K562 (cell line): Measurements from ENCODE around the gene GNA14. TPM values are rescaled to one million over a fixed set of nuclear protein-coding genes. Genes with fewer than 3 reads are reported as not detected.

ENCODE experiments used
- ATAC-seq: fragments of 200-7000 bp; cut with Tn5 transposase; 3 replicates; pipeline ENCODE4 v1.9.1; 2020; ENCODE audit warnings: moderate library complexity
- BruUV-seq: library from RNA; stranded (reverse); fragments of 400-500 nt; replicated peaks from 2 replicates; lab custom pipeline; 2021; lab: Mats Ljungman, UMichigan
- CTCF ChIA-PET: fragments of 300-600 bp; formaldehyde crosslinking; extraction: SDS; loops from one replicate; lab custom pipeline; 2021; ENCODE audit warnings: low intra/inter-chr PET ratio; lab: Yijun Ruan, JAX
- POLR2A ChIA-PET: fragments of 300-600, 350-650 bp; sonication (Branson Sonifier 250); formaldehyde crosslinking; extraction: SDS; loops from one replicate; lab custom pipeline; 2021; ENCODE audit warnings: antibody characterized with exemption, inconsistent platforms; lab: Yijun Ruan, JAX
- DNase-seq, 4 experiments: peaks; one replicate each; pipeline versions ENCODE4 v3.0.0 to v3.0.0-alpha.2; 2011 to 2018; ENCODE audit warnings: low spot score in 3 of 4, mixed read lengths in 3 of 4; ENCODE audit errors: extremely low read depth in 1 of 4
- FAIRE-seq: peaks from 2 replicates; lab custom pipeline; 2011; peaks lifted over from hg19 to GRCh38; lab: Jason Lieb, UNC
- H2AFZ ChIP-seq: 2 replicates; pipeline ENCODE4 v1.6.0; 2011; ENCODE audit warnings: low read depth, low read length, control low read depth, inconsistent platforms
- H3K27ac ChIP-seq: fragments of 200-600 bp; 3 replicates; pipeline ENCODE4 v1.8.0; 2011; ENCODE audit warnings: low read depth, mild to moderate bottlenecking, control low read depth, inconsistent platforms, low read length, moderate library complexity, mixed read lengths; ENCODE audit errors: extremely low read depth
- H3K27me3 ChIP-seq, 2 experiments: fragments of 300-600 bp in 1 of 2; 2 replicates in 1 of 2; 3 replicates in 1 of 2; pipeline versions ENCODE4 v1.6.0 to v1.8.0; 2011; ENCODE audit warnings: inconsistent platforms in 2 of 2, low read length in 2 of 2, mild to moderate bottlenecking in 1 of 2, mixed read lengths in 1 of 2, moderate library complexity in 1 of 2; ENCODE audit not compliant: control insufficient read depth in 2 of 2, insufficient read depth in 2 of 2
- H3K36me3 ChIP-seq: fragments of 300-600 bp; 3 replicates; pipeline ENCODE4 v1.8.0; 2011; ENCODE audit warnings: mild to moderate bottlenecking, low read length, inconsistent platforms; ENCODE audit not compliant: control insufficient read depth, insufficient read depth
- H3K4me1 ChIP-seq, 2 experiments: fragments of 200-600 bp in 1 of 2; replicated peaks in 1 of 2; 2 replicates in 1 of 2; 3 replicates in 1 of 2; pipeline versions ENCODE4 v1.5.1 to v1.8.0; 2011; ENCODE audit warnings: inconsistent platforms in 2 of 2, low read length in 2 of 2, mild to moderate bottlenecking in 1 of 2, mixed read lengths in 1 of 2, moderate library complexity in 1 of 2; ENCODE audit not compliant: control insufficient read depth in 2 of 2, insufficient read depth in 2 of 2
- H3K4me2 ChIP-seq: 2 replicates; pipeline ENCODE4 v1.6.1; 2011; ENCODE audit warnings: low read length, control low read depth, inconsistent platforms, mixed read lengths; ENCODE audit not compliant: insufficient read depth
- H3K4me3 ChIP-seq: fragments of 200-600 bp; sonication (generic), shearing (Covaris generic); 2 replicates; pipeline ENCODE4 v1.5.1; 2016; ENCODE audit warnings: control low read depth, inconsistent platforms
- H3K79me2 ChIP-seq: fragments of 200-600 bp; 3 replicates; pipeline ENCODE4 v1.8.0; 2011; ENCODE audit warnings: low read length, inconsistent platforms; ENCODE audit not compliant: control insufficient read depth, insufficient read depth
- H3K9ac ChIP-seq, 2 experiments: 2 replicates each; pipeline versions ENCODE4 v1.6.0 to v1.6.1; 2011; ENCODE audit warnings: low read depth in 2 of 2, low read length in 2 of 2, control low read depth in 1 of 2, inconsistent platforms in 1 of 2, mild to moderate bottlenecking in 1 of 2, mixed read lengths in 1 of 2; ENCODE audit not compliant: insufficient read depth in 1 of 2
- H3K9me1 ChIP-seq: one replicate; pipeline ENCODE4 v1.6.0; 2011; ENCODE audit warnings: inconsistent platforms, mild to moderate bottlenecking, low read length, moderate library complexity; ENCODE audit not compliant: control insufficient read depth, insufficient read depth
- H3K9me3 ChIP-seq: replicated peaks from 2 replicates; pipeline ENCODE4 v1.5.1; 2011; ENCODE audit warnings: low read depth, low read length, inconsistent platforms; ENCODE audit not compliant: control insufficient read depth, insufficient read depth
- H4K20me1 ChIP-seq: replicated peaks from 2 replicates; pipeline ENCODE4 v1.6.1; 2011; ENCODE audit warnings: low read length, inconsistent platforms, mixed read lengths; ENCODE audit not compliant: control insufficient read depth, insufficient read depth
- CBX8 ChIP-seq: fragments of 200-600 bp; sonication (generic); IDR thresholded peaks from 2 replicates; pipeline ENCODE4 v1.6.1; 2012; ENCODE audit warnings: borderline replicate concordance, mixed run types, low read depth, mild to moderate bottlenecking, moderate library complexity, mixed read lengths, low read length, control low read depth, inconsistent platforms; ENCODE audit not compliant: poor library complexity, severe bottlenecking; ENCODE audit errors: extremely low read depth
- CGGBP1 ChIP-seq: fragments of 250-450 bp; sonication (Bioruptor Pico); IDR thresholded peaks from 2 replicates; pipeline ENCODE4 v1.9.0; 2021; ENCODE audit warnings: mild to moderate bottlenecking
- ELF2 ChIP-seq: fragments of 250-450 bp; sonication (Bioruptor Pico); IDR thresholded peaks from 2 replicates; pipeline ENCODE4 v1.5.0; 2021; ENCODE audit warnings: mild to moderate bottlenecking
- GTF2B ChIP-seq: IDR thresholded peaks from 2 replicates; pipeline ENCODE4 v1.6.1; 2011; ENCODE audit not compliant: insufficient read length; ENCODE audit errors: extremely low read depth
- HLTF ChIP-seq: fragments of 450-650 bp; IDR thresholded peaks from 2 replicates; pipeline ENCODE4 v1.6.1; 2016
- MCM7 ChIP-seq, 2 experiments: fragments of 450-650 bp; IDR thresholded peaks; 2 replicates each; pipeline ENCODE4 v1.6.1; 2016 to 2018
- SIRT6 ChIP-seq: IDR thresholded peaks from one replicate; pipeline ENCODE4 v1.6.1; 2012; ENCODE audit warnings: low read depth, mild to moderate bottlenecking, control low read depth, inconsistent platforms, low read length, moderate library complexity
- SNAPC5 ChIP-seq: fragments of 250-450 bp; sonication (Bioruptor Pico); IDR thresholded peaks from 2 replicates; pipeline ENCODE4 v1.8.0; 2021; ENCODE audit warnings: moderate library complexity, mild to moderate bottlenecking, inconsistent platforms
- SRSF1 ChIP-seq: fragments of 200-400 bp; formaldehyde crosslinking; IDR thresholded peaks from 2 replicates; pipeline ENCODE4 v1.6.1; 2017; ENCODE audit warnings: mild to moderate bottlenecking, low read depth, low read length, moderate library complexity
- TCFL5 ChIP-seq: fragments of 250-450 bp; sonication (Bioruptor Pico); conservative IDR thresholded peaks from 2 replicates; pipeline ENCODE4 v1.6.1; 2021; ENCODE audit warnings: mild to moderate bottlenecking, moderate library complexity, matching md5 sums
- ZBTB11 ChIP-seq, 3 experiments: fragments of 200-800 bp in 1 of 3; fragments of 250-450 bp in 1 of 3; fragments of 450-650 bp in 1 of 3; sonication (Bioruptor Pico) in 1 of 3; sonication (Bioruptor generic) in 1 of 3; formaldehyde crosslinking in 1 of 3; IDR thresholded peaks; 2 replicates each; pipeline versions ENCODE4 v1.6.1 to v1.8.0; 2016 to 2022; ENCODE audit warnings: mild to moderate bottlenecking in 2 of 3, missing genetic modification characterization in 2 of 3, missing compliant biosample characterization in 1 of 3, moderate library complexity in 1 of 3
- ZNF140 ChIP-seq: fragments of 250-450 bp; sonication (Bioruptor Pico); IDR thresholded peaks from 2 replicates; pipeline ENCODE4 v1.8.0; 2021; ENCODE audit warnings: moderate library complexity, mild to moderate bottlenecking, inconsistent platforms
- ZNF347 ChIP-seq: fragments of 450-650 bp; formaldehyde crosslinking; IDR thresholded peaks from 2 replicates; pipeline ENCODE4 v1.4.0; 2020; ENCODE audit warnings: low read depth, mild to moderate bottlenecking, moderate library complexity
- WGBS: fragments of 100-300 bp; shearing (Covaris generic); methylation state at CpG from one replicate; pipeline ENCODE4 v1.1.6; 2016; ENCODE audit warnings: low coverage, mixed read lengths; ENCODE audit not compliant: insufficient coverage; ENCODE audit errors: missing lambda C conversion rate; 5-methylcytosine and 5-hydroxymethylcytosine counted together
- in situ Hi-C: fragments of 300-500 bp; cut with MboI; formaldehyde crosslinking; loops from 4 replicates; pipeline ENCODE4 v1.15.0; 2018; ENCODE audit warnings: inconsistent platforms, mixed read lengths
- intact Hi-C: fragments of 100-400 bp; cut with micrococcal nuclease; formaldehyde crosslinking; loops from 2 replicates; pipeline ENCODE4 v1.14.2; 2022
- polyA plus RNA-seq, 8 experiments: library from polyadenylated mRNA; depleted of rRNA in 4 of 8; stranded (reverse) in 5 of 8; unstranded in 3 of 8; fragments of >200 nt; fragmentation: Nextera tagmentation in 2 of 8; fragmentation: Illumina TruSeq in 1 of 8; extraction: Ambion mirVana in 2 of 8; extraction: Trizol in 1 of 8; gene quantifications; 2 replicates each; pipeline versions ENCODE4 v1.2.1 to v1.2.3, GENCODE V29; 2011 to 2014; ENCODE audit warnings: inconsistent platforms in 1 of 8, missing spikeins in 1 of 8
- total RNA-seq, 7 experiments: library from RNA; depleted of rRNA in 6 of 7; stranded (reverse); fragments of >200 nt in 6 of 7; fragmentation: Illumina TruSeq in 2 of 7; extraction: Trizol in 2 of 7; gene quantifications; 2 replicates each; pipeline versions ENCODE4 v1.2.1 to v1.2.3, GENCODE V29; 2011 to 2021; ENCODE audit warnings: low replicate concordance in 1 of 7

GNA14 gene
- total and polyA plus RNA-seq, 9 of the 15 experiments (the other 6 are each of a cell fraction or from before 2014, with no cell fraction given): 0.03 to 0.11 (median 0.03) TPM; not detected in 6

GRCh38 chr9:77475641-77476473 is 172.3 kb downstream of the GNA14 start:
- no peak overlapping the region for H3K9ac ChIP-seq
- 2% methylated on average over 8 of the region's 9 CpGs for WGBS
- no TSS peak for BruUV-seq
- in situ Hi-C loops (no loop called here), intact Hi-C loops (no loop called here)
- H3K9me1 ChIP-seq: no peaks in the 10 kb centered on the region
- H3K27ac ChIP-seq: no peak overlapping the region
- H2AFZ ChIP-seq: no peak overlapping the region
- H3K79me2 ChIP-seq: no peaks in the 10 kb centered on the region
- no peaks in the 10 kb centered on the region for H3K27me3 ChIP-seq
- DNase-seq: no peak
- ATAC-seq: no peak
- H4K20me1 ChIP-seq: no peaks in the 10 kb centered on the region
- ChIA-PET POLR2A (no interaction called here), CTCF (no interaction called here)
- no peaks in the 10 kb centered on the region for H3K9me3 ChIP-seq
- no peaks in the 10 kb centered on the region for H3K36me3 ChIP-seq
- no peak for FAIRE-seq
- H3K4me3 ChIP-seq: no peak overlapping the region
- no peaks in the 10 kb centered on the region for H3K4me1 ChIP-seq
- no peak overlapping the region for H3K4me2 ChIP-seq
- TF ChIP-seq HLTF (no peak), SIRT6 (no peak), ZBTB11 (CRISPR knock-in tag; IDR thresholded peaks at IDR 0.05) (no peak), GTF2B (no peak), TCFL5 (CRISPR knock-in tag) (no peak), ZNF140 (CRISPR knock-in tag) (no peak), CGGBP1 (CRISPR knock-in tag) (no peak), MCM7 (IDR thresholded peaks at IDR 0.05) (no peak), SNAPC5 (no peak), ZNF347 (CRISPR knock-in tag) (no peak), ELF2 (no peak), CBX8 (no peak), SRSF1 (no peak)
